Ishikawa (cell line): ENCODE data around the gene PLPPR3.

Source experiments
- CEBPB ChIP-seq: IDR thresholded peaks from 2 replicates; pipeline ENCODE4 v1.6.1; 2012
- CREB1 ChIP-seq: IDR thresholded peaks from 2 replicates; pipeline ENCODE4 v1.6.1; 2012; ENCODE audit warnings: low read depth
- EGR1 ChIP-seq: IDR thresholded peaks from 2 replicates; pipeline ENCODE4 v1.6.1; 2012
- NFIC ChIP-seq: IDR thresholded peaks from 2 replicates; pipeline ENCODE4 v1.6.1; 2012
- RAD21 ChIP-seq: IDR thresholded peaks from 2 replicates; pipeline ENCODE4 v1.6.1; 2012; ENCODE audit warnings: low read depth
- REST ChIP-seq: IDR thresholded peaks from 2 replicates; pipeline ENCODE4 v1.6.1; 2012; ENCODE audit warnings: low read depth, mild to moderate bottlenecking
- TCF12 ChIP-seq: IDR thresholded peaks from 2 replicates; pipeline ENCODE4 v1.6.1; 2012; ENCODE audit warnings: low read depth
- USF1 ChIP-seq: IDR thresholded peaks from 2 replicates; pipeline ENCODE4 v1.6.1; 2012
- YY1 ChIP-seq: IDR thresholded peaks from 2 replicates; pipeline ENCODE4 v1.6.1; 2012; ENCODE audit warnings: low read depth
- ZBTB7A ChIP-seq: IDR thresholded peaks from 2 replicates; pipeline ENCODE4 v1.6.1; 2012; ENCODE audit warnings: low read depth

GRCh38 chr19:815079-815774, 6.5 kb downstream of the PLPPR3 start:
- TF ChIP-seq RAD21 (no peak), CEBPB (no peak), REST (no peak), EGR1 (no peak), ZBTB7A (no peak; the same call in 1 of the 2 replicates), YY1 (no peak), TCF12 (no peak), CREB1 (no peak), NFIC (no peak), USF1 (no peak)
